Nephron progenitor cell (in vitro differentiated cells): ENCODE results near the gene NRG4.
A peak's percentile ranks its signal among the peaks of the same experiment; 100 is the strongest.
"Not testable (repeated sequence)": the region's sequence is repeated elsewhere in the genome, so short reads cannot be mapped to it uniquely, and the experiment has no call there.

ENCODE experiments used
- DNase-seq: peaks from one replicate; pipeline ENCODE4 v3.0.0; 2021
- H3K27ac Mint-ChIP-seq: 2 replicates; pipeline ENCODE4 v1.8.0; 2021; ENCODE audit warnings: mild to moderate bottlenecking, moderate library complexity, mixed read lengths
- H3K27me3 Mint-ChIP-seq: 2 replicates; pipeline ENCODE4 v1.8.0; 2021; ENCODE audit warnings: mild to moderate bottlenecking, low read depth, mixed read lengths; ENCODE audit not compliant: poor library complexity
- H3K36me3 Mint-ChIP-seq: 2 replicates; pipeline ENCODE4 v1.8.0; 2021; ENCODE audit warnings: low read depth, mixed read lengths
- H3K4me1 Mint-ChIP-seq: 2 replicates; pipeline ENCODE4 v1.8.0; 2021; ENCODE audit warnings: mixed read lengths
- H3K4me3 Mint-ChIP-seq: 2 replicates; pipeline ENCODE4 v1.8.0; 2021; ENCODE audit warnings: mild to moderate bottlenecking, moderate library complexity, mixed read lengths
- H3K9me3 Mint-ChIP-seq: 2 replicates; pipeline ENCODE4 v1.8.0; 2021; ENCODE audit warnings: mild to moderate bottlenecking, moderate library complexity, mixed read lengths
- TF ChIP-seq, protein P1 (sequence below): fragments of 200-600 bp; sonication (generic); IDR thresholded peaks from 2 replicates; pipeline ENCODE4 v1.5.0; 2021; ENCODE audit warnings: antibody characterized with exemption

NRG4 gene

DNA sequence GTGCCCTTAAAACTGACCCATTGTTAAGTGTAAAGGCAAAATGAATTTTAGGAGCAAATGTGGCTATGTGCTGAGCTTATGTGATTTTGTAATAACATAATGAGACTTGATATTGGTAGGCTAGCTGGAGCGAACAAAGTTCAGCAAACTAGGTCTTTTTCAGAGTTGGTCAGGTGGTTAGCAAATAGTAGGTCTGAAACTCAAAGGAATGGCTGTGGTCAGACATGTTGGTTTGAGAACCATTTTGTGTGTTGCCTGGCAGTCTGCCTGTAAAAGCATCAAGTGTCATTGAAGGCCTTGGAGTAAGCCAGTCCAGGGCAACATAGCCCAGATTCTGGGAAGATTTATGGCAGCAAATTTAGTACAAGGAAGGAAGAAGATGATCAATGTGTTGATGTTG lies 92.1 kb downstream of the NRG4 start:
- H3K27me3 Mint-ChIP-seq, result no peaks in the 10 kb centered on the region
- peaks cover 41% of the 10 kb centered on the region for H3K36me3 Mint-ChIP-seq
- no peak overlapping the region for H3K27ac Mint-ChIP-seq
- H3K9me3 Mint-ChIP-seq, result no peaks in the 10 kb centered on the region
- no peaks in the 10 kb centered on the region for H3K4me1 Mint-ChIP-seq
- H3K4me3 Mint-ChIP-seq, result no peak overlapping the region
- DNase-seq, result no peak
- TF ChIP-seq, protein P1, sequence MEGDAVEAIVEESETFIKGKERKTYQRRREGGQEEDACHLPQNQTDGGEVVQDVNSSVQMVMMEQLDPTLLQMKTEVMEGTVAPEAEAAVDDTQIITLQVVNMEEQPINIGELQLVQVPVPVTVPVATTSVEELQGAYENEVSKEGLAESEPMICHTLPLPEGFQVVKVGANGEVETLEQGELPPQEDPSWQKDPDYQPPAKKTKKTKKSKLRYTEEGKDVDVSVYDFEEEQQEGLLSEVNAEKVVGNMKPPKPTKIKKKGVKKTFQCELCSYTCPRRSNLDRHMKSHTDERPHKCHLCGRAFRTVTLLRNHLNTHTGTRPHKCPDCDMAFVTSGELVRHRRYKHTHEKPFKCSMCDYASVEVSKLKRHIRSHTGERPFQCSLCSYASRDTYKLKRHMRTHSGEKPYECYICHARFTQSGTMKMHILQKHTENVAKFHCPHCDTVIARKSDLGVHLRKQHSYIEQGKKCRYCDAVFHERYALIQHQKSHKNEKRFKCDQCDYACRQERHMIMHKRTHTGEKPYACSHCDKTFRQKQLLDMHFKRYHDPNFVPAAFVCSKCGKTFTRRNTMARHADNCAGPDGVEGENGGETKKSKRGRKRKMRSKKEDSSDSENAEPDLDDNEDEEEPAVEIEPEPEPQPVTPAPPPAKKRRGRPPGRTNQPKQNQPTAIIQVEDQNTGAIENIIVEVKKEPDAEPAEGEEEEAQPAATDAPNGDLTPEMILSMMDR, result no peak

DNA sequence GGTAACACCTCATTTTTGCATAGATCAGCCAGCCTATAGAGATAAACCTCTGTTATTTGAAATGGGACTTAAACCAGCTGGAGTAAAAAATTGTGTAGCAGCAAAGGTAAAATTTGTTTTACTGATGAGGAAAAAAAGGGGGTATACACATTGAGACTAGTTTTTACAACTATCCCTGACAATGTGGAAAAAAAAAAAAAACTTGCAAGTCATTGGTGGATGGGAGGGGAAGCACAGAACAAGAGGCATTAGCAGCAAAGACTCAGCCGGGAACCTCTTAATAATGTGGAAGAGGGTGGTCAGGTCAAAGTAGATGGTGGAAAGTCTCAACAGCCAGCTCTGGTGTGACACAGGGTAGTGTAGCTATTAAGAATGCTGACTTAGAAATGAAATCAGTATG lies 94.1 kb downstream of the NRG4 start:
- no peak for DNase-seq
- Mint-ChIP-seq H3K4me1 (no peaks in the 10 kb centered on the region), H3K27me3 (no peaks in the 10 kb centered on the region), H3K27ac (no peak overlapping the region), H3K36me3 (peaks cover 51% of the 10 kb centered on the region), H3K4me3 (no peak overlapping the region), H3K9me3 (peaks cover under 1% of the 10 kb centered on the region)
- TF ChIP-seq, protein P1, result no peak

DNA sequence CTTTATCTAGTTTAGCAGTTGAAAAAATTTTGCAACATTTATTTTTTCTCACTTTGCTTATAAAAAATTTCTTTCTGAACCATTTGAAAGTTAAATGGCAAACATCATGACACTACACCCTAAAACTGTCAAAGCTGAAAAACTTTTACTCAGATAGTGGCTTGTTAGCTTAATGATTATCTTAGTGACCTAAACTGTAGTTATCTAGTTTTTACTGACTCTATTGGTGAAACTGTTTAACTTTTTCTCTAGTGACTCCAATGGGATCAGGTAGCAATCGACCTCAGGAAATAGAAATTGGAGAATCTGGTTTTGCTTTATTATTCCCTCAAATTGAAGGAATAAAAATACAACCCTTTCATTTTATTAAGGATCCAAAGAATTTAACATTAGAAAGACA lies 95.2 kb downstream of the NRG4 start:
- TF ChIP-seq, protein P1, result no peak
- Mint-ChIP-seq H3K9me3 (peaks cover 12% of the 10 kb centered on the region), H3K4me3 (no peak overlapping the region), H3K36me3 (peaks cover 56% of the 10 kb centered on the region), H3K27ac (no peak overlapping the region), H3K4me1 (no peaks in the 10 kb centered on the region), H3K27me3 (no peaks in the 10 kb centered on the region)
- DNase-seq, result no peak

DNA sequence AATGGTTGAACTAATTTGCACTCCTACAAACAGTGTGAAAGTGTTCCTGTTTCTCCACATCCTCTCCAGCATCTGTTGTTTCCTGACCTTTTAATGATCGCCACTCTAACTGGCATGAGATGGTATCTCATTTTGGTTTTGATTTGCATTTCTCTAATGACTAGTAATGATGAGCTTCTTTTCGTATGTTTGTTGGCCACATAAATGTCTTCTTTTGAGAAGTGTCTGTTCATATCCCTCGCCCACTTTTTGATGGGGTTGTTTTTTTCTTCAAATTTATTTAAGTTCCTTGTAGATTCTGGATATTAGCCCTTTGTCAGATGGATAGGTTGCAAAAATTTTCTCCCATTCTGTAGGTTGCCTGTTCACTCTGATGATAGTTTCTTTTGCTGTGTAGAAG lies 101.9 kb downstream of the NRG4 start:
- DNase-seq, H3K4me1 Mint-ChIP-seq, H3K27ac Mint-ChIP-seq, H3K4me3 Mint-ChIP-seq, H3K27me3 Mint-ChIP-seq: not testable (repeated sequence)
- Mint-ChIP-seq H3K9me3 (peaks cover 44% of the 10 kb centered on the region), H3K36me3 (peaks cover 69% of the 10 kb centered on the region)

DNA sequence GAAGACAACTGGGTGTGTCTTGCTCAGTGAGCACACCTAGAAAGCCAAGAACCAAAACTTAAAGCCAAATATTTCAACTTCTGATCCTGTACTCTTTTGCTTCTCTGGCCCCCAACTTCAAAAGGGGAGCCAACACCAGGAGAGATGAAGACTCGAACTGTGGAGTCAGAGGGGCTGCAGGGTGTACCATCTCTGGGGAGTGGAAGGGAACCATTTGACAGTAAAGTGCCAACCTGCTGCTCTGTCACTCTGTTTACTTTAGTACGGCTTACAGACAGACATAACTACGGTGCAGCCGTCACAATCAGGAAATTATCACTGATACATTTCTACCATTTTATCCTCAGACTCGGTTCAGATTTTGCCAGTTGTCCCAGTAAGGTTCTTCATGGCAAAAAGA lies 107.0 kb downstream of the NRG4 start:
- no peak for DNase-seq
- Mint-ChIP-seq H3K27me3 (peaks cover 5% of the 10 kb centered on the region), H3K9me3 (peaks cover 14% of the 10 kb centered on the region), H3K4me1 (peaks cover 36% of the 10 kb centered on the region), H3K4me3 (peak overlapping the region; percentile 99), H3K36me3 (peaks cover 34% of the 10 kb centered on the region), H3K27ac (peak overlapping the region; percentile 83)
- TF ChIP-seq, protein P1, result no peak

DNA sequence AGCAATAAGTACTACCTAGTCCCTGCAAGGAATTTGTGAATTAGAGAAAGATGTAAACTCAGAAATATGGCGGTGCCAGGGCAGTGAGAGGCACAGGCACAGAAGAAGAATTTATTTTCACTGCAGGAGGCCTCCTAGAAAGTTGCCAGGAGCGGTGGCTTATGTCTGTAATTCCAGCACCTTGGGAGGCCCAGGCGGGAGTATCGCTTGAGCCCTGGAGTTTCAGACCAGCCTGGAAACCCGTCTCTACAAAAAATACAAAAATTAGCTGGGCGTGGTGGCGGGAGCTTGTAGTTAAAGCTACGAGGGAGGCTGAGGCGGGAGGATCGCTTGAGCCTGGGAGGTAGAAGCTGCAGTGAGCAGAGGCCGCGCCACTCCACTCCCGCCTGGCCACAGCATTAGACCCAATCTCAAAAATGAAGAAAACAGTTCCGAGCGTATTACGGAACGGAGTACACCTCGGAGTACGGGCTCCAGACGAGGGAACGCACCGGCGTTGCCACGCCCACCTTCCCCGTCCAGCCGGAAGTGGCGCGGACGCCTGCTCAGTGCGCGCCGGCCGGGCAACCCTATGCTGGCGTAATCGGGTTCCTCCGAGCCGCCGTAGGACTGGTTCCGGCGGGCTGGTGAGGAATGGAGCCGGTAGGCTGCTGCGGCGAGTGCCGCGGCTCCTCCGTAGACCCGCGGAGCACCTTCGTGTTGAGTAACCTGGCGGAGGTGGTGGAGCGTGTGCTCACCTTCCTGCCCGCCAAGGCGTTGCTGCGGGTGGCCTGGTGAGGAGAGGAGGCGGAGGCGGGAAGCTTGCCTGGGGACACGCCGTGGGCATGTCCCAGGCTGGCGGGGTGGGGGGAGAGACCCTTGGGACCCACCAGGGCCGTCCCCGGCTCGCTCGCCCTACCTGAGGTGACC lies 108.6 kb downstream of the NRG4 start, which contains the start of gene FBXO22:
Gene FBXO22 (plus strand): TSS at position 548 of the 909 bp plus-strand sequence. CDS start 86 bp downstream, at position 634.
- Mint-ChIP-seq H3K9me3 (no peaks in the 10 kb centered on the region), H3K4me1 (peaks cover 36% of the 10 kb centered on the region), H3K36me3 (peaks cover 18% of the 10 kb centered on the region), H3K27me3 (peaks cover 5% of the 10 kb centered on the region), H3K4me3 (peak within 1 kb of the TSS; percentile 99), H3K27ac (peak within 1 kb of the TSS; percentile 98)
- DNase-seq, result peak; percentile 92
- TF ChIP-seq, protein P1, result no peak
